ENCODE measurements around the gene BNC1. TPM values are rescaled to one million over a fixed set of nuclear protein-coding genes. Genes with fewer than 3 reads are reported as not detected.
"Not testable (repeated sequence)": the region's sequence is repeated elsewhere in the genome, so short reads cannot be mapped to it uniquely, and the experiment has no call there.

Gene BNC1
- polyA plus RNA-seq, 4 donors, result 0.10 to 0.13 TPM; not detected in 2

- Histone ChIP-seq H3K4me1 (ENCODE audit: control insufficient read depth in 3 of 3, insufficient read depth in 2 of 3, low read depth in 1 of 3, low read length in 2 of 3) (no peaks in the 10 kb centered on the region), H3K4me3 (ENCODE audit: low read depth in 1 of 3, low read length in 3 of 3) (no peak overlapping the region), H3K27ac (ENCODE audit: low read depth in 1 of 3, low read length in 2 of 3) (no peak overlapping the region), H3K36me3 (ENCODE audit: control insufficient read depth in 3 of 3, insufficient read depth in 2 of 3, low read depth in 1 of 3, low read length in 3 of 3) (no peaks in the 10 kb centered on the region), H3K27me3 (ENCODE audit: control insufficient read depth in 3 of 3, insufficient read depth in 3 of 3, low read length in 3 of 3) (peaks cover 4 to 45% (median 30%) of the 10 kb centered on the region in 3 donors), H3K9me3 (ENCODE audit: control insufficient read depth in 2 of 2, insufficient read depth in 1 of 2, low read depth in 1 of 2, low read length in 1 of 2) (no peaks in the 10 kb centered on the region)
- DNase-seq (no peak), FAIRE-seq (no peak)
- WGBS, 3 donors, result 66 to 82% (median 74%) methylated on average over 5 of the region's 5 CpGs
Measured at GRCh38 chr15:83282141-83282540, 2.3 kb downstream of the BNC1 start.

GRCh38 chr15:83278191-83278590 lies 6.3 kb downstream of the BNC1 start:
- H3K27me3 ChIP-seq (ENCODE audit: control insufficient read depth in 3 of 3, insufficient read depth in 3 of 3, low read length in 3 of 3), result peaks cover 0 to 24% (median 15%) of the 10 kb centered on the region in 3 donors
- no peak for FAIRE-seq
- no peak overlapping the region for H3K27ac ChIP-seq (ENCODE audit: low read depth in 1 of 3, low read length in 2 of 3)

GRCh38 chr15:83276661-83277060 lies 7.8 kb downstream of the BNC1 start:
- Histone ChIP-seq H3K9me3 (ENCODE audit: control insufficient read depth in 2 of 2, insufficient read depth in 1 of 2, low read depth in 1 of 2, low read length in 1 of 2) (no peaks in the 10 kb centered on the region), H3K4me3 (ENCODE audit: low read depth in 1 of 3, low read length in 3 of 3) (no peak overlapping the region), H3K27me3 (ENCODE audit: control insufficient read depth in 3 of 3, insufficient read depth in 3 of 3, low read length in 3 of 3) (peaks cover 0 to 14% (median 8%) of the 10 kb centered on the region in 3 donors), H3K4me1 (ENCODE audit: control insufficient read depth in 3 of 3, insufficient read depth in 2 of 3, low read depth in 1 of 3, low read length in 2 of 3) (no peaks in the 10 kb centered on the region), H3K27ac (ENCODE audit: low read depth in 1 of 3, low read length in 2 of 3) (no peak overlapping the region), H3K36me3 (ENCODE audit: control insufficient read depth in 3 of 3, insufficient read depth in 2 of 3, low read depth in 1 of 3, low read length in 3 of 3) (no peaks in the 10 kb centered on the region)
- FAIRE-seq (no peak), DNase-seq (no peak)
- WGBS, 3 donors, result 76 to 88% (median 78%) methylated on average over 5 of the region's 5 CpGs

More at GRCh38 chr15:83278191-83278590, 6.3 kb downstream of the BNC1 start:
- H3K36me3 ChIP-seq (ENCODE audit: control insufficient read depth in 3 of 3, insufficient read depth in 2 of 3, low read depth in 1 of 3, low read length in 3 of 3), result no peaks in the 10 kb centered on the region
- no peaks in the 10 kb centered on the region for H3K4me1 ChIP-seq (ENCODE audit: control insufficient read depth in 3 of 3, insufficient read depth in 2 of 3, low read depth in 1 of 3, low read length in 2 of 3)
- H3K4me3 ChIP-seq (ENCODE audit: low read depth in 1 of 3, low read length in 3 of 3), result no peak overlapping the region
- no peak for DNase-seq
- H3K9me3 ChIP-seq (ENCODE audit: control insufficient read depth in 2 of 2, insufficient read depth in 1 of 2, low read depth in 1 of 2, low read length in 1 of 2), result no peaks in the 10 kb centered on the region

GRCh38 chr15:83275412-83275811 lies 9.1 kb downstream of the BNC1 start:
- Histone ChIP-seq H3K27ac (ENCODE audit: low read depth in 1 of 3, low read length in 2 of 3) (no peak overlapping the region), H3K36me3 (ENCODE audit: control insufficient read depth in 3 of 3, insufficient read depth in 2 of 3, low read depth in 1 of 3, low read length in 3 of 3) (no peaks in the 10 kb centered on the region), H3K4me1 (ENCODE audit: control insufficient read depth in 3 of 3, insufficient read depth in 2 of 3, low read depth in 1 of 3, low read length in 2 of 3) (no peaks in the 10 kb centered on the region), H3K27me3 (ENCODE audit: control insufficient read depth in 3 of 3, insufficient read depth in 3 of 3, low read length in 3 of 3) (peaks cover 0 to 10% (median 4%) of the 10 kb centered on the region in 3 donors), H3K9me3 (ENCODE audit: control insufficient read depth in 2 of 2, insufficient read depth in 1 of 2, low read depth in 1 of 2, low read length in 1 of 2) (no peaks in the 10 kb centered on the region), H3K4me3 (ENCODE audit: low read depth in 1 of 3, low read length in 3 of 3) (no peak overlapping the region)
- FAIRE-seq (no peak), DNase-seq (no peak)
- WGBS, 3 donors, result 87 to 96% (median 95%) methylated on average over 3 of the region's 3 CpGs

GRCh38 chr15:83270176-83270575 lies 14.3 kb downstream of the BNC1 start:
- DNase-seq (no peak), FAIRE-seq (no peak)
- H3K4me3 ChIP-seq (ENCODE audit: low read depth in 1 of 3, low read length in 3 of 3), result no peak overlapping the region
- H3K27ac ChIP-seq (ENCODE audit: low read depth in 1 of 3, low read length in 2 of 3), result no peak overlapping the region
- no peaks in the 10 kb centered on the region for H3K27me3 ChIP-seq (ENCODE audit: control insufficient read depth in 3 of 3, insufficient read depth in 3 of 3, low read length in 3 of 3)
- H3K36me3 ChIP-seq (ENCODE audit: control insufficient read depth in 3 of 3, insufficient read depth in 2 of 3, low read depth in 1 of 3, low read length in 3 of 3), result no peaks in the 10 kb centered on the region
- H3K4me1 ChIP-seq (ENCODE audit: control insufficient read depth in 3 of 3, insufficient read depth in 2 of 3, low read depth in 1 of 3, low read length in 2 of 3), result no peaks in the 10 kb centered on the region
- WGBS, 3 donors, result 11 to 32% (median 15%) methylated on average over 1 of the region's 1 CpG
- H3K9me3 ChIP-seq (ENCODE audit: control insufficient read depth in 2 of 2, insufficient read depth in 1 of 2, low read depth in 1 of 2, low read length in 1 of 2), result no peaks in the 10 kb centered on the region

GRCh38 chr15:83268147-83268546 lies 16.3 kb downstream of the BNC1 start:
- H3K27ac ChIP-seq (ENCODE audit: low read depth in 1 of 3, low read length in 2 of 3), result no peak overlapping the region
- FAIRE-seq, result no peak
- no peak for DNase-seq
- H3K36me3 ChIP-seq (ENCODE audit: control insufficient read depth in 3 of 3, insufficient read depth in 2 of 3, low read depth in 1 of 3, low read length in 3 of 3), result no peaks in the 10 kb centered on the region
- no peak overlapping the region for H3K4me3 ChIP-seq (ENCODE audit: low read depth in 1 of 3, low read length in 3 of 3)
- H3K4me1 ChIP-seq (ENCODE audit: control insufficient read depth in 3 of 3, insufficient read depth in 2 of 3, low read depth in 1 of 3, low read length in 2 of 3), result no peaks in the 10 kb centered on the region
- H3K27me3 ChIP-seq (ENCODE audit: control insufficient read depth in 3 of 3, insufficient read depth in 3 of 3, low read length in 3 of 3), result no peaks in the 10 kb centered on the region
- 78 to 88% (median 80%) methylated on average over 4 of the region's 4 CpGs for WGBS, 3 donors
- H3K9me3 ChIP-seq (ENCODE audit: control insufficient read depth in 2 of 2, insufficient read depth in 1 of 2, low read depth in 1 of 2, low read length in 1 of 2), result no peaks in the 10 kb centered on the region

GRCh38 chr15:83262594-83263315 lies 21.7 kb downstream of the BNC1 start:
- Histone ChIP-seq H3K4me3 (ENCODE audit: low read depth in 1 of 3, low read length in 3 of 3) (no peak overlapping the region), H3K4me1 (ENCODE audit: control insufficient read depth in 3 of 3, insufficient read depth in 2 of 3, low read depth in 1 of 3, low read length in 2 of 3) (no peaks in the 10 kb centered on the region), H3K9me3 (ENCODE audit: control insufficient read depth in 2 of 2, insufficient read depth in 1 of 2, low read depth in 1 of 2, low read length in 1 of 2) (no peaks in the 10 kb centered on the region), H3K27ac (ENCODE audit: low read depth in 1 of 3, low read length in 2 of 3) (no peak overlapping the region), H3K36me3 (ENCODE audit: control insufficient read depth in 3 of 3, insufficient read depth in 2 of 3, low read depth in 1 of 3, low read length in 3 of 3) (no peaks in the 10 kb centered on the region), H3K27me3 (ENCODE audit: control insufficient read depth in 3 of 3, insufficient read depth in 3 of 3, low read length in 3 of 3) (no peaks in the 10 kb centered on the region)
- DNase-seq (no peak), FAIRE-seq (no peak)
- WGBS, 3 donors, result 69 to 80% (median 71%) methylated on average over 7 of the region's 7 CpGs

- H3K4me1 ChIP-seq (ENCODE audit: control insufficient read depth in 3 of 3, insufficient read depth in 2 of 3, low read depth in 1 of 3, low read length in 2 of 3); FAIRE-seq; H3K27me3 ChIP-seq (ENCODE audit: control insufficient read depth in 3 of 3, insufficient read depth in 3 of 3, low read length in 3 of 3); DNase-seq; H3K36me3 ChIP-seq (ENCODE audit: control insufficient read depth in 3 of 3, insufficient read depth in 2 of 3, low read depth in 1 of 3, low read length in 3 of 3); H3K27ac ChIP-seq (ENCODE audit: low read depth in 1 of 3, low read length in 2 of 3); H3K4me3 ChIP-seq (ENCODE audit: low read depth in 1 of 3, low read length in 3 of 3); H3K9me3 ChIP-seq (ENCODE audit: control insufficient read depth in 2 of 2, insufficient read depth in 1 of 2, low read depth in 1 of 2, low read length in 1 of 2): not testable (repeated sequence)
- 74 to 90% (median 76%) methylated on average over 6 of the region's 6 CpGs for WGBS, 3 donors
Measured at GRCh38 chr15:83262181-83262580, 22.3 kb downstream of the BNC1 start.

GRCh38 chr15:83250781-83251180 lies 33.7 kb downstream of the BNC1 start:
- H3K27ac ChIP-seq (ENCODE audit: low read depth in 1 of 3, low read length in 2 of 3), result no peak overlapping the region
- no peaks in the 10 kb centered on the region for H3K36me3 ChIP-seq (ENCODE audit: control insufficient read depth in 3 of 3, insufficient read depth in 2 of 3, low read depth in 1 of 3, low read length in 3 of 3)
- peaks cover 0 to 6% (median 5%) of the 10 kb centered on the region in 3 donors for H3K27me3 ChIP-seq (ENCODE audit: control insufficient read depth in 3 of 3, insufficient read depth in 3 of 3, low read length in 3 of 3)
- no peaks in the 10 kb centered on the region for H3K9me3 ChIP-seq (ENCODE audit: control insufficient read depth in 2 of 2, insufficient read depth in 1 of 2, low read depth in 1 of 2, low read length in 1 of 2)
- H3K4me1 ChIP-seq (ENCODE audit: control insufficient read depth in 3 of 3, insufficient read depth in 2 of 3, low read depth in 1 of 3, low read length in 2 of 3), result no peaks in the 10 kb centered on the region
- FAIRE-seq, result no peak
- DNase-seq, result no peak
- H3K4me3 ChIP-seq (ENCODE audit: low read depth in 1 of 3, low read length in 3 of 3), result no peak overlapping the region
